Endodermal cell (in vitro differentiated cells): ENCODE measurements around the gene UROC1. TPM values are rescaled to one million over a fixed set of nuclear protein-coding genes. Genes with fewer than 3 reads are reported as not detected.

Experiments
- DNase-seq: peaks from one replicate; pipeline ENCODE4 v3.0.0-alpha.2; 2017
- H3K27ac ChIP-seq: 2 replicates; pipeline ENCODE4 v1.5.1; 2013; ENCODE audit warnings: mild to moderate bottlenecking, low read depth, low read length, moderate library complexity
- H3K27me3 ChIP-seq: 2 replicates; pipeline ENCODE4 v1.6.1; 2013; ENCODE audit warnings: mild to moderate bottlenecking, low read length, moderate library complexity; ENCODE audit not compliant: insufficient read depth, control insufficient read depth, poor library complexity, severe bottlenecking
- H3K36me3 ChIP-seq: 2 replicates; pipeline ENCODE4 v1.7.0; 2013; ENCODE audit warnings: mild to moderate bottlenecking, low read length, moderate library complexity; ENCODE audit not compliant: control insufficient read depth, insufficient read depth
- H3K4me1 ChIP-seq: one replicate; pipeline ENCODE4 v1.7.0; 2013; ENCODE audit warnings: low read length; ENCODE audit not compliant: control insufficient read depth, insufficient read depth
- H3K4me3 ChIP-seq: 2 replicates; pipeline ENCODE4 v1.5.1; 2013; ENCODE audit warnings: mild to moderate bottlenecking, low read length, moderate library complexity
- H3K9ac ChIP-seq: 2 replicates; pipeline ENCODE4 v1.6.1; 2013; ENCODE audit warnings: mild to moderate bottlenecking, low read length, moderate library complexity; ENCODE audit not compliant: poor library complexity, severe bottlenecking; ENCODE audit errors: extremely low read depth
- H3K9me3 ChIP-seq: 2 replicates; pipeline ENCODE4 v1.6.1; 2013; ENCODE audit warnings: mild to moderate bottlenecking, low read length, moderate library complexity; ENCODE audit not compliant: control insufficient read depth
- H3K27ac Mint-ChIP-seq: 2 replicates; pipeline ENCODE4 v1.8.0; 2020; ENCODE audit warnings: mixed read lengths
- H3K27me3 Mint-ChIP-seq: 2 replicates; pipeline ENCODE4 v1.8.0; 2021; ENCODE audit warnings: mild to moderate bottlenecking, mixed read lengths; ENCODE audit not compliant: insufficient read depth
- H3K36me3 Mint-ChIP-seq: 2 replicates; pipeline ENCODE4 v1.8.0; 2020; ENCODE audit warnings: low read depth, mixed read lengths
- H3K4me1 Mint-ChIP-seq: 2 replicates; pipeline ENCODE4 v1.8.0; 2020; ENCODE audit warnings: mixed read lengths
- H3K4me3 Mint-ChIP-seq: 2 replicates; pipeline ENCODE4 v1.8.0; 2020; ENCODE audit warnings: mild to moderate bottlenecking, moderate library complexity, mixed read lengths
- H3K9me3 Mint-ChIP-seq: 2 replicates; pipeline ENCODE4 v1.8.0; 2020; ENCODE audit warnings: mild to moderate bottlenecking, mixed read lengths
- WGBS, 2 experiments: methylation state at CpG; one replicate each; pipeline versions ENCODE4 v1.1.5 to v1.1.7; 2013; ENCODE audit warnings: missing lambda C conversion rate in 2 of 2, mixed read lengths in 1 of 2; ENCODE audit not compliant: insufficient coverage in 1 of 2, insufficient read length in 1 of 2; 5-methylcytosine and 5-hydroxymethylcytosine counted together
- total RNA-seq, 2 donors: library from RNA; stranded (reverse); fragmentation: NEBNext Ultra II Directional in 1 of 2; extraction: Animal tissue kit (Norgen Biotek cat#: 25700) in 1 of 2; gene quantifications; 2 replicates in 1 of 2; 3 replicates in 1 of 2; pipeline ENCODE4 v1.2.1, GENCODE V29; 2021
- TF ChIP-seq, protein P1 (sequence below): fragments of 200-600 bp; sonication (generic); conservative IDR thresholded peaks from 2 replicates; pipeline ENCODE4 v1.5.0; 2021; ENCODE audit warnings: antibody characterized with exemption, mild to moderate bottlenecking

The UROC1 gene
- total RNA-seq, 2 donors from 2014 or later, result not detected

DNA sequence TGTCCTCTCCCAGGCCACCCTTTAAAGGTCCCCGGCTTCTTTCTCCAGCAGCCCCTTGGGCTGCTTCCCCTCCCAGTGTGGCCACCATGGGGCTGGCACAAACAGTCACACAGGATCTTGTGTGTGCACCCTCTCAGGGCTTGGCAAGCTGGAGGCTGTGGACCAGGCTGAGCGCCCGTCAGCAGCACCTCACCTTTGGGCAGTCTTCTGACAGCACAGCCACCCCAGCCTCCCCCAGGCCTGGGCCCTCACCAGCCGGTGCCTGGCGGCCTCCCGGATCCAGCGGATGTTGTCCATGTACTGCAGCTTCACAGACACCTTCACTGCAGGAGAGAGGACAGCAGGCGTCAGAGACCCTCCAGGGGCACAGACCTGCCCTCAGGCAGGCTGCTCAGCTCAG lies 21.8 kb downstream of the UROC1 start:
- Histone ChIP-seq H3K4me3 (no peak overlapping the region), H3K27ac (no peak overlapping the region), H3K4me1 (peaks cover 6% of the 10 kb centered on the region), H3K9me3 (no peaks in the 10 kb centered on the region), H3K27me3 (no peaks in the 10 kb centered on the region), H3K36me3 (no peaks in the 10 kb centered on the region), H3K9ac (no peak overlapping the region)
- Mint-ChIP-seq H3K4me3 (no peak overlapping the region), H3K4me1 (peaks cover 8% of the 10 kb centered on the region), H3K36me3 (no peaks in the 10 kb centered on the region), H3K27ac (no peak overlapping the region), H3K27me3 (no peaks in the 10 kb centered on the region), H3K9me3 (no peaks in the 10 kb centered on the region)
- DNase-seq, result no peak
- TF ChIP-seq, protein P1, sequence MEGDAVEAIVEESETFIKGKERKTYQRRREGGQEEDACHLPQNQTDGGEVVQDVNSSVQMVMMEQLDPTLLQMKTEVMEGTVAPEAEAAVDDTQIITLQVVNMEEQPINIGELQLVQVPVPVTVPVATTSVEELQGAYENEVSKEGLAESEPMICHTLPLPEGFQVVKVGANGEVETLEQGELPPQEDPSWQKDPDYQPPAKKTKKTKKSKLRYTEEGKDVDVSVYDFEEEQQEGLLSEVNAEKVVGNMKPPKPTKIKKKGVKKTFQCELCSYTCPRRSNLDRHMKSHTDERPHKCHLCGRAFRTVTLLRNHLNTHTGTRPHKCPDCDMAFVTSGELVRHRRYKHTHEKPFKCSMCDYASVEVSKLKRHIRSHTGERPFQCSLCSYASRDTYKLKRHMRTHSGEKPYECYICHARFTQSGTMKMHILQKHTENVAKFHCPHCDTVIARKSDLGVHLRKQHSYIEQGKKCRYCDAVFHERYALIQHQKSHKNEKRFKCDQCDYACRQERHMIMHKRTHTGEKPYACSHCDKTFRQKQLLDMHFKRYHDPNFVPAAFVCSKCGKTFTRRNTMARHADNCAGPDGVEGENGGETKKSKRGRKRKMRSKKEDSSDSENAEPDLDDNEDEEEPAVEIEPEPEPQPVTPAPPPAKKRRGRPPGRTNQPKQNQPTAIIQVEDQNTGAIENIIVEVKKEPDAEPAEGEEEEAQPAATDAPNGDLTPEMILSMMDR, result no peak
- 94 to 100% methylated on average over 5 to 8 of the region's 8 CpGs for WGBS, 2 experiments

DNA sequence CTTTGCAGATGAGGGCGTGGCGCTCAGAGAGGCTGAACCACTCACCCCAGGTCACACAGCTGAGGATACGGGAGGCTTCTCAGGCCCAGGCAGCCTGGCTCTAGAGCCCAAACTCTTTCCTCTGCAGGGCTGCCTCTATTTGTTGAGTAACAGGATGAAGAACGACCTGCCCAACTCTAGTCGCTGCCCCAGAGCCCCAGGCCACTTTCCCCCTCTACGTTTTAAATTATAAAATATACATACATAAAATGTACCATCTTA lies 22.7 kb downstream of the UROC1 start:
- no peaks in the 10 kb centered on the region for H3K36me3 ChIP-seq
- no peak overlapping the region for H3K27ac ChIP-seq
- H3K9ac ChIP-seq, result no peak overlapping the region
- no peaks in the 10 kb centered on the region for H3K9me3 ChIP-seq
- TF ChIP-seq, protein P1, result no peak
- Mint-ChIP-seq H3K4me3 (no peak overlapping the region), H3K27ac (no peak overlapping the region), H3K4me1 (peaks cover 8% of the 10 kb centered on the region), H3K9me3 (no peaks in the 10 kb centered on the region), H3K27me3 (no peaks in the 10 kb centered on the region), H3K36me3 (no peaks in the 10 kb centered on the region)
- H3K27me3 ChIP-seq, result no peaks in the 10 kb centered on the region
- H3K4me1 ChIP-seq, result peaks cover 6% of the 10 kb centered on the region
- DNase-seq, result no peak
- WGBS, 2 experiments, result 91 to 100% methylated on average over 1 to 6 of the region's 6 CpGs
- H3K4me3 ChIP-seq, result no peak overlapping the region

DNA sequence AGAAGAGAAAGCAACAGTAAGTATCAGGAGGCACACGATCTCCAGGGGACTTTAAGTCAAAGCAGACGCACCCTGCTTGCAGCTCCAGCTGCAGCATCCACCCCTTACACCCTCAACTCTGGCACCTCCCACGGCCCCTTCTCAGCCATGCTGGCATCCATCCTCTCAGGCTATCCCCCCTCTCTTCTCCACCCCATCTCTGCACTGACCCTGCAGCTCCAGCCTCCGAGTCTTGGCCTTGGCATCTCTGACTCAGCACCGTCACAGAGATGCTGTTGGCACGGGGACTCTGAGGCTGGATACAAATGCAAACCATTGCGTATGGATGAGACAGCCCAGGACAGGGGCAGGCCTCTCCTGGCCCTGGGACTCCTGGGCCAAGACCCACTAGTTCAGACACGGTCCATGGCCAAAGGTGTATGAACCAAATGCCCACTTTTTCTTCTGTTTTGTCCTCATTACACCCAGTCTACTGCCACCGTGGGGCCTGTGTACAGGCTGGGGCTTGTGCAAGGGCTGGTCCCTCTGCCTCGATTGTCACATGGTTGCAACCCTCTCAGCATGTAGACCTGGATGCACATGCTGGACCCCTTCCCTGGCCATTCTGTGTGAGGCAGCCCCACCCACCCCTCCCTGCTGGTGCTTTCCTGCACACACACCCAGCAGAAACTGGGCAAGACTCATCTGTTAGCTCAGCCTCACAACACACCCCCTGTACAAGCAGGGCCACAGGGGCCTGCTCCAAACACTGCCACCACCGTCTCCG lies 23.2 kb downstream of the UROC1 start:
- H3K4me3 Mint-ChIP-seq, result no peak overlapping the region
- Histone ChIP-seq H3K27ac (no peak overlapping the region), H3K9ac (no peak overlapping the region), H3K4me3 (no peak overlapping the region), H3K9me3 (no peaks in the 10 kb centered on the region), H3K27me3 (no peaks in the 10 kb centered on the region), H3K36me3 (no peaks in the 10 kb centered on the region), H3K4me1 (peaks cover 6% of the 10 kb centered on the region)
- peaks cover 8% of the 10 kb centered on the region for H3K4me1 Mint-ChIP-seq
- WGBS, 2 experiments, result 87 to 100% methylated on average over 7 to 12 of the region's 12 CpGs
- TF ChIP-seq, protein P1, result no peak
- H3K36me3 Mint-ChIP-seq, result no peaks in the 10 kb centered on the region
- no peaks in the 10 kb centered on the region for H3K9me3 Mint-ChIP-seq
- no peaks in the 10 kb centered on the region for H3K27me3 Mint-ChIP-seq
- no peak overlapping the region for H3K27ac Mint-ChIP-seq
- DNase-seq, result no peak
